PFSK-1 (cell line): ENCODE results near the gene RPL11.

Source experiments
- FOXP2 ChIP-seq: optimal IDR thresholded peaks from 2 replicates; pipeline ENCODE3; 2011; ENCODE audit warnings: borderline replicate concordance, control low read depth, inconsistent platforms; ENCODE audit not compliant: insufficient read depth; ENCODE audit errors: extremely low read length, extremely low read depth
- POLR2AphosphoS5 ChIP-seq: IDR thresholded peaks from 2 replicates; pipeline ENCODE4 v1.6.1; 2012; ENCODE audit warnings: low read depth, mild to moderate bottlenecking, control low read depth, low read length, moderate library complexity
- SIN3A ChIP-seq: IDR thresholded peaks from 2 replicates; pipeline ENCODE4 v1.6.1; 2012; ENCODE audit warnings: mild to moderate bottlenecking, low read length, moderate library complexity, borderline replicate concordance; ENCODE audit not compliant: insufficient read depth
- TAF1 ChIP-seq: IDR thresholded peaks from 2 replicates; pipeline ENCODE4 v1.6.1; 2012; ENCODE audit warnings: low read length, control low read depth, borderline replicate concordance; ENCODE audit not compliant: insufficient read depth
- TF ChIP-seq, protein P1 (sequence below), 2 experiments: IDR thresholded peaks; 2 replicates each; pipeline versions ENCODE4 v1.6.1 to v1.8.0; 2011 to 2012; ENCODE audit warnings: low read depth in 2 of 2, low read length in 2 of 2, control low read depth in 1 of 2, inconsistent platforms in 1 of 2, mild to moderate bottlenecking in 1 of 2, moderate library complexity in 1 of 2; ENCODE audit not compliant: insufficient read depth in 1 of 2

RPL11 gene

DNA sequence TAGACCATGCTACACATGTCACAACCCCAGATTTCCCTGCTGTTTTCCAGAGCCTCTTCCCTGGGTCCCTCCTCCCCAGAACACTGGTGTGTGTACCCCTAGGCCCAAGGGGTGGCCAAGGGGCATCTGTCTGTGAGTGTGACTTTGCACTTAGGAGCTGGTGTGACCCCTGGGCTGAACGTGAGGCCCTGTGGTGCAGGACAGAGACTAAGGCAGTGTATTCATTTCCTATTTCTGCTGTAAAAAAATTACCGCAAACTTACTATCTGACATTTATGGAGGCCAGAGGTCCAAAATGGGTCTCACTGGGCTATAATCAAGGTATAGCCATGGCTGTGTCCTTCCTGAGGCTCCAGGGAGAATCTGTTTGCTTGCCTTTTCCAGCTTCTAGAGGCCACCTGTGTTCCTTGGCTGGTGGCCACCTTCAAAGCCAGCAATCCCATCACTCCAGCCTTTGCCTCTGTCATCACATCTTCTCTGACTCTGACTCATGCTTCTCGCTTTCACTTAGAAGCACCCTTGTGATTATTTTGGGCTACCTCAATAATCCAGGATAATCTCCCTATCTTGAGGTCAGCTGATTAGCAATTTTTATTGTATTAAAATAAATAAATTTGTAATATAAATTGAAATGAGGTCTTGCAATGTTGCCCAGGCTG, 27.7 kb downstream of the RPL11 start:
- no peak for TF ChIP-seq SIN3A

DNA sequence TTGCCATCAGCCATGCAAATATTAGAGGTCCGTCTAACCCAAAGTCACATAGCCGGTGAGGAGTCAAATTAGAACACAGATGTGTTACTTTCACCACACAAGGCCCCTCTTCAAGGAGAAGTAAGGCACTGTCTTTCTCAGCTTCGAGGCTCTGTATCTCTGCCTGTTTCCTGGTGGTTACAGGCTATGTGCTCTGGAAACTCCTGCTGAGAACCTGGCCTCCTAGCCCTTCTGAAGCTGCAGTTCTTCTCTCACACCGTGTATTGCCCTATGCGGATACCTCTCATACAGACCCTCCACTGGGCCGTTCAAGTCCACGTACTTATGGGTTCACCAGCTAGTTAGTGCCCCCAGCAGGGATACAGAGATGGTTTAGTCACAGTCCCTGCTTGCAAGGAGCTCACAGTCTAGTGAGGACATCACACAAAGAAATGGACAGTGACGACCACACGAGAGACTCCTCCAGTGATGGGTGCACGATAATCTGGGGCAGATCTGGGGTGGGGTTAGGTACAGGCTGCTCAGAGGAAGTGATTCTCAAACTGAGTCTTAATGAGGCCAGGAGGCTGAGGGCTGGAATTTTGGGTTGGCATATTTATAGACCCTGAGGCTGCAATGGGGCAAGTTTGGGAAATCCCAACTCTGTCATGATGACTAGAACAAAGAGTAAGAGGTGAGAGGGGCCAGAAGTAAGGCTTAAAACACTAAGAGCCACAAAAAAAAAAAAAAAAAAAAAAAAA, 28.8 kb downstream of the RPL11 start:
- TF ChIP-seq, protein P1, sequence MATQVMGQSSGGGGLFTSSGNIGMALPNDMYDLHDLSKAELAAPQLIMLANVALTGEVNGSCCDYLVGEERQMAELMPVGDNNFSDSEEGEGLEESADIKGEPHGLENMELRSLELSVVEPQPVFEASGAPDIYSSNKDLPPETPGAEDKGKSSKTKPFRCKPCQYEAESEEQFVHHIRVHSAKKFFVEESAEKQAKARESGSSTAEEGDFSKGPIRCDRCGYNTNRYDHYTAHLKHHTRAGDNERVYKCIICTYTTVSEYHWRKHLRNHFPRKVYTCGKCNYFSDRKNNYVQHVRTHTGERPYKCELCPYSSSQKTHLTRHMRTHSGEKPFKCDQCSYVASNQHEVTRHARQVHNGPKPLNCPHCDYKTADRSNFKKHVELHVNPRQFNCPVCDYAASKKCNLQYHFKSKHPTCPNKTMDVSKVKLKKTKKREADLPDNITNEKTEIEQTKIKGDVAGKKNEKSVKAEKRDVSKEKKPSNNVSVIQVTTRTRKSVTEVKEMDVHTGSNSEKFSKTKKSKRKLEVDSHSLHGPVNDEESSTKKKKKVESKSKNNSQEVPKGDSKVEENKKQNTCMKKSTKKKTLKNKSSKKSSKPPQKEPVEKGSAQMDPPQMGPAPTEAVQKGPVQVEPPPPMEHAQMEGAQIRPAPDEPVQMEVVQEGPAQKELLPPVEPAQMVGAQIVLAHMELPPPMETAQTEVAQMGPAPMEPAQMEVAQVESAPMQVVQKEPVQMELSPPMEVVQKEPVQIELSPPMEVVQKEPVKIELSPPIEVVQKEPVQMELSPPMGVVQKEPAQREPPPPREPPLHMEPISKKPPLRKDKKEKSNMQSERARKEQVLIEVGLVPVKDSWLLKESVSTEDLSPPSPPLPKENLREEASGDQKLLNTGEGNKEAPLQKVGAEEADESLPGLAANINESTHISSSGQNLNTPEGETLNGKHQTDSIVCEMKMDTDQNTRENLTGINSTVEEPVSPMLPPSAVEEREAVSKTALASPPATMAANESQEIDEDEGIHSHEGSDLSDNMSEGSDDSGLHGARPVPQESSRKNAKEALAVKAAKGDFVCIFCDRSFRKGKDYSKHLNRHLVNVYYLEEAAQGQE (IDR thresholded peaks at IDR 0.05; ENCODE audit: insufficient read depth in 1 of 2, low read depth in 2 of 2, low read length in 2 of 2), result no peak
- TF ChIP-seq SIN3A (no peak), POLR2AphosphoS5 (no peak)

DNA sequence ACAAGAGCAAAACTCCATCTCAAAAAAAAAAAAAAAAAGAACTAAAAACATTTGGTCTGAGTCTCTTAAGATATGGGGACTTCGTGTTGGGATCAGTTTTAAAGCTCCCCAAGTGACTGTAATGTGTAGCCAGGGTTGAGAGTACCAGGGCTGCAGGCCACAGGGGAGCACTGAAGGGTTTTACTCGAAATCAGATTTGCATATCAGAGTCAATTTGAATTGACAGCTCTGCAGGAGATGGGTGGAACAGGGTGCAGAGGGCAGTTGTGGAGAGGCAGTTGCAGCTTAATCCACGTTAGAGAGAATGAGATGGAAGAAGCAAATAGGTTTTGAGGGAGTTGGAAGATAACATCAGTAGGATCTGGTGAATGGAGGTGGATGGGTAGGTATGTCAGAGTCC, 31.0 kb downstream of the RPL11 start:
- TF ChIP-seq FOXP2, result no peak
- TF ChIP-seq, protein P1 (IDR thresholded peaks at IDR 0.05; ENCODE audit: insufficient read depth in 1 of 2, low read depth in 2 of 2, low read length in 2 of 2), result no peak
- no peak for TF ChIP-seq POLR2AphosphoS5
- no peak for TF ChIP-seq SIN3A
- TF ChIP-seq TAF1, result no peak

DNA sequence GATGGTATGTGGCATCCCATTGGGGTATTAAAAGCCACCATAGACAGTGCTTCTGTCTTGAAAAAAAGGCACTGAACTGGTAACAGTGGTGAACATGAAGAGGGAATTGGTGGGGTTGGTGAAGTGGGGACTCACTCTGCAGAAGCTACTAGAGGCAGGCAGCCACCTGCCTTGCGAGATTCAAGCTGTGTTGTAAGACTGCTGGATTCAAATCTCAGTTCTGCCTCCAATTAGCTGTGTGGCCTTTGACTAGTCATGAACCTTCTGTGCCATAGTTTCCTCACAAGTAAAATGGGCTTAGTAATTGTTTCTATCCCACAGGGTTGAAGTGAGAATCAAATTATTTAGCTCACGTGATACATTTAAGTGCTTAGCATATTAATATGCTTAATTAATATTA, 35.1 kb downstream of the RPL11 start:
- TF ChIP-seq SIN3A, result no peak
- TF ChIP-seq FOXP2, result no peak
- no peak for TF ChIP-seq TAF1
- TF ChIP-seq, protein P1 (IDR thresholded peaks at IDR 0.05; ENCODE audit: insufficient read depth in 1 of 2, low read depth in 2 of 2, low read length in 2 of 2), result no peak
- TF ChIP-seq POLR2AphosphoS5, result no peak

DNA sequence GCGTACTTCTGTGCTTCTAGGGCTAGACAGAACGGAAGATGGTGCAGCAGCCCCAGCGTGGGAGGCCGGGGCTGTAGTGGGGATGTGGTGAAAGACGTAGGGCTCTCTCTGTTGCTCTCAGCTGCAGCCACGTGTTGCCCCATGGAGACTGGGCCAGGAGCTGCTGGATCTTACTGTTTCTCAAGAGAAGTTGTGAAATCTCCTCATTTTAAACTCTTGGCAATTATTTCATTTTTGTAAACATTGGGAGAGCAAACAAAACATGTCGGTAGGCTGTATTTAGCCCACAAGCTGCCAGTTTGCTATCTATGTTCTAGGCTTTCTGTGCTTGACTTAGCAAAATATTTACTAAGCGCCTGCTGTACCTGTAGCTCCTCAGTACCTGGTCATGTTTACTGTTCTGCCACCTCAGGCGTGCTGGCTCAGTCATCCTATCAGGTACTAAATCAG, 35.8 kb downstream of the RPL11 start:
- TF ChIP-seq SIN3A (no peak), FOXP2 (no peak), TAF1 (no peak), POLR2AphosphoS5 (no peak)
- TF ChIP-seq, protein P1 (IDR thresholded peaks at IDR 0.05; ENCODE audit: insufficient read depth in 1 of 2, low read depth in 2 of 2, low read length in 2 of 2), result no peak
